Measurements from ENCODE around the gene ODAD4.
"Not testable (repeated sequence)": the region's sequence is repeated elsewhere in the genome, so short reads cannot be mapped to it uniquely, and the experiment has no call there.

ODAD4 gene

GRCh38 chr17:41913798-41914197 is 16.6 kb upstream of the ODAD4 start:
- DNase-seq: no peak

- DNase-seq: no peak
These were observed 16.1 kb upstream of the ODAD4 start for GRCh38 chr17:41914358-41914766.

- no peak for DNase-seq
These were observed 15.4 kb upstream of the ODAD4 start for GRCh38 chr17:41915020-41915419.

- DNase-seq: no peak
These were observed 14.9 kb upstream of the ODAD4 start for GRCh38 chr17:41915566-41915965.

GRCh38 chr17:41917192-41917591 is 13.2 kb upstream of the ODAD4 start:
- no peak for DNase-seq

GRCh38 chr17:41917679-41918313 is 12.6 kb upstream of the ODAD4 start:
- DNase-seq: peak; percentile 30

- DNase-seq: peak; percentile 92
These were observed 11.9 kb upstream of the ODAD4 start, which contains the start of gene ACLY for GRCh38 chr17:41918314-41919164. Gene ACLY, minus strand, starts transcription at chr17:41918951. Its CDS starts 5,078 bp downstream, at chr17:41913873.

- DNase-seq: no peak
These were observed 11.1 kb upstream of the ODAD4 start for GRCh38 chr17:41919165-41919817.

GRCh38 chr17:41919840-41920579 is 10.4 kb upstream of the ODAD4 start:
- DNase-seq: no peak

GRCh38 chr17:41920580-41920955 is 9.8 kb upstream of the ODAD4 start:
- no peak for DNase-seq

- DNase-seq: no peak
These were observed 4.3 kb upstream of the ODAD4 start for GRCh38 chr17:41925991-41926590.

GRCh38 chr17:41928693-41929251 is 1.6 kb upstream of the ODAD4 start:
- DNase-seq: no peak

- DNase-seq: not testable (repeated sequence)
These were observed 378 bp downstream of the ODAD4 start for GRCh38 chr17:41930833-41931156.

GRCh38 chr17:41931715-41932114 is 1.3 kb downstream of the ODAD4 start:
- DNase-seq: not testable (repeated sequence)

- DNase-seq: no peak
These were observed 2.5 kb downstream of the ODAD4 start for GRCh38 chr17:41932816-41933389.

GRCh38 chr17:41935641-41936040 is 5.2 kb downstream of the ODAD4 start:
- no peak for DNase-seq

GRCh38 chr17:41937970-41938954 is 7.8 kb downstream of the ODAD4 start:
- DNase-seq: no peak

- DNase-seq: no peak
These were observed 8.8 kb downstream of the ODAD4 start for GRCh38 chr17:41939044-41939692.

GRCh38 chr17:41939693-41940090 is 9.3 kb downstream of the ODAD4 start:
- no peak for DNase-seq

GRCh38 chr17:41941168-41941567 is 10.8 kb downstream of the ODAD4 start:
- no peak for DNase-seq
